Endothelial cell of umbilical vein (primary cell): ENCODE data around the gene ZMAT5. TPM values are rescaled to one million over a fixed set of nuclear protein-coding genes. Genes with fewer than 3 reads are reported as not detected.

Experiments used
- BruUV-seq: library from RNA; stranded (reverse); fragments of 400-500 nt; replicated peaks from 2 replicates; lab custom pipeline; 2021; lab: Mats Ljungman, UMichigan
- CTCF ChIA-PET: fragments of 300-600, 350-600 bp; sonication (Branson Sonifier 250); formaldehyde crosslinking; loops from one replicate; lab custom pipeline; 2021; ENCODE audit warnings: antibody characterized with exemption, inconsistent platforms; lab: Charles Lee
- POLR2A ChIA-PET: fragments of 300-600, 350-600 bp; sonication (Branson Sonifier 250); formaldehyde crosslinking; loops from one replicate; lab custom pipeline; 2021; ENCODE audit warnings: antibody characterized with exemption, inconsistent platforms; lab: Charles Lee
- DNase-seq: peaks from one replicate; pipeline ENCODE4 v3.0.0-alpha.2; 2011; ENCODE audit warnings: low read depth, low spot score
- FAIRE-seq: peaks from 2 replicates; lab custom pipeline; 2011; peaks lifted over from hg19 to GRCh38; lab: Jason Lieb, UNC
- H2AFZ ChIP-seq: 2 replicates; pipeline ENCODE4 v1.6.0; 2012; ENCODE audit warnings: low read depth, low read length, control low read depth, inconsistent platforms
- H3K27ac ChIP-seq: 2 replicates; pipeline ENCODE4 v1.5.1; 2011; ENCODE audit warnings: low read depth, mild to moderate bottlenecking, control low read depth, low read length, moderate library complexity; ENCODE audit not compliant: insufficient read depth
- H3K27me3 ChIP-seq, 2 experiments: 2 replicates each; pipeline versions ENCODE4 v1.6.0 to v1.6.1; 2011; ENCODE audit warnings: low read length in 2 of 2, mixed read lengths in 1 of 2; ENCODE audit not compliant: control insufficient read depth in 2 of 2, insufficient read depth in 2 of 2
- H3K36me3 ChIP-seq, 2 experiments: 2 replicates in 1 of 2; 3 replicates in 1 of 2; pipeline ENCODE4 v1.5.1; 2011; ENCODE audit warnings: low read length in 2 of 2, mild to moderate bottlenecking in 1 of 2, moderate library complexity in 1 of 2; ENCODE audit not compliant: control insufficient read depth in 2 of 2, insufficient read depth in 2 of 2; ENCODE audit errors: extremely low read depth in 1 of 2
- H3K4me1 ChIP-seq: 3 replicates; pipeline ENCODE4 v1.5.1; 2011; ENCODE audit warnings: mild to moderate bottlenecking, low read length; ENCODE audit not compliant: control insufficient read depth, insufficient read depth; ENCODE audit errors: extremely low read depth
- H3K4me2 ChIP-seq: 2 replicates; pipeline ENCODE4 v1.6.1; 2011; ENCODE audit warnings: low read length, control low read depth, mixed read lengths; ENCODE audit not compliant: insufficient read depth
- H3K4me3 ChIP-seq, 3 experiments: fragments of 200-600 bp in 1 of 3; sonication (generic), shearing (Covaris generic) in 1 of 3; replicated peaks in 1 of 3; 2 replicates each; pipeline ENCODE4 v1.5.1; 2011 to 2016; ENCODE audit warnings: control low read depth in 3 of 3, low read length in 3 of 3, mild to moderate bottlenecking in 2 of 3, inconsistent platforms in 1 of 3, low read depth in 1 of 3, moderate library complexity in 1 of 3; ENCODE audit not compliant: insufficient read depth in 1 of 3
- H3K79me2 ChIP-seq: 2 replicates; pipeline ENCODE4 v1.6.0; 2012; ENCODE audit warnings: low read length, inconsistent platforms; ENCODE audit not compliant: control insufficient read depth, insufficient read depth
- H3K9ac ChIP-seq: replicated peaks from 2 replicates; pipeline ENCODE3; 2011; ENCODE audit warnings: low read length, control low read depth; ENCODE audit not compliant: insufficient read depth; ENCODE audit errors: extremely low read depth
- H3K9me1 ChIP-seq: replicated peaks from 3 replicates; pipeline ENCODE4 v1.6.0; 2011; ENCODE audit warnings: mild to moderate bottlenecking, low read length; ENCODE audit not compliant: control insufficient read depth, insufficient read depth; ENCODE audit errors: extremely low read depth
- H3K9me3 ChIP-seq: replicated peaks from 2 replicates; pipeline ENCODE4 v1.5.1; 2012; ENCODE audit warnings: low read length, inconsistent platforms; ENCODE audit not compliant: control insufficient read depth, insufficient read depth
- H4K20me1 ChIP-seq: replicated peaks from 2 replicates; pipeline ENCODE3; 2011; ENCODE audit warnings: mild to moderate bottlenecking, low read length; ENCODE audit not compliant: control insufficient read depth, insufficient read depth; ENCODE audit errors: extremely low read depth
- EZH2 ChIP-seq: IDR thresholded peaks from 2 replicates; pipeline ENCODE4 v1.6.1; 2012; ENCODE audit warnings: borderline replicate concordance, low read depth, mild to moderate bottlenecking, moderate library complexity, low read length, inconsistent platforms; ENCODE audit not compliant: severe bottlenecking
- FOS ChIP-seq: IDR thresholded peaks from 2 replicates; pipeline ENCODE4 v1.6.1; 2011; ENCODE audit warnings: mild to moderate bottlenecking, low read length, moderate library complexity, borderline replicate concordance; ENCODE audit not compliant: insufficient read depth
- GATA2 ChIP-seq: IDR thresholded peaks from 2 replicates; pipeline ENCODE4 v1.7.0; 2011; ENCODE audit warnings: low read depth, mild to moderate bottlenecking, moderate library complexity, mixed read lengths, low read length; ENCODE audit not compliant: insufficient read length, insufficient read depth
- JUN ChIP-seq: IDR thresholded peaks from 2 replicates; pipeline ENCODE4 v1.6.1; 2011; ENCODE audit warnings: borderline replicate concordance, low read depth; ENCODE audit not compliant: insufficient read length, insufficient read depth
- MYC ChIP-seq: IDR thresholded peaks from one replicate; pipeline ENCODE4 v1.6.1; 2011; ENCODE audit warnings: mild to moderate bottlenecking, low read depth, low read length
- POLR2A ChIP-seq: IDR thresholded peaks from 2 replicates; pipeline ENCODE4 v1.6.1; 2012; ENCODE audit warnings: low read depth, mild to moderate bottlenecking, control low read depth, low read length
- POLR2AphosphoS5 ChIP-seq: IDR thresholded peaks from 2 replicates; pipeline ENCODE4 v1.6.1; 2012; ENCODE audit warnings: low read depth, mild to moderate bottlenecking, control low read depth, low read length, moderate library complexity; ENCODE audit not compliant: insufficient read depth
- dilution Hi-C: fragments of 300-500 bp; cut with MboI; formaldehyde crosslinking; loops from one replicate; pipeline ENCODE4 v1.15.0; 2019; ENCODE audit warnings: low sequenced_read_pairs; ENCODE audit not compliant: extremely low pct_ligation_motif_present
- intact Hi-C: fragments of 100-400 bp; cut with micrococcal nuclease; formaldehyde crosslinking; loops from one replicate; pipeline ENCODE4 v1.10.0; 2022
- polyA plus RNA-seq, 4 experiments: library from polyadenylated mRNA; depleted of rRNA in 3 of 4; stranded (reverse) in 3 of 4; unstranded in 1 of 4; fragments of >200 nt; gene quantifications; 2 replicates each; pipeline versions ENCODE4 v1.2.1 to v1.2.3, GENCODE V29; 2011 to 2012; ENCODE audit warnings: missing spikeins in 1 of 4
- total RNA-seq: library from RNA; stranded (reverse); gene quantifications from 2 replicates; pipeline ENCODE4 v1.2.3, GENCODE V29; 2021
- TF ChIP-seq, protein P1 (sequence below): IDR thresholded peaks from 2 replicates; pipeline ENCODE4 v1.6.1; 2011; ENCODE audit not compliant: insufficient read depth, insufficient read length
- TF ChIP-seq, protein P2 (sequence below), 2 donors: IDR thresholded peaks; 1 replicate in 1 of 2; 2 replicates in 1 of 2; pipeline ENCODE4 v1.5.1; 2011; ENCODE audit warnings: low read length in 2 of 2, mild to moderate bottlenecking in 2 of 2, moderate library complexity in 2 of 2, control low read depth in 1 of 2, inconsistent platforms in 1 of 2, low read depth in 1 of 2; ENCODE audit not compliant: insufficient read depth in 1 of 2; ENCODE audit errors: extremely low read depth in 1 of 2

The ZMAT5 gene
- total and polyA plus RNA-seq, 2 donors (not counting 3 experiments of a cell fraction or from before 2014, with no cell fraction given), result 24.9 to 43.6 TPM

DNA sequence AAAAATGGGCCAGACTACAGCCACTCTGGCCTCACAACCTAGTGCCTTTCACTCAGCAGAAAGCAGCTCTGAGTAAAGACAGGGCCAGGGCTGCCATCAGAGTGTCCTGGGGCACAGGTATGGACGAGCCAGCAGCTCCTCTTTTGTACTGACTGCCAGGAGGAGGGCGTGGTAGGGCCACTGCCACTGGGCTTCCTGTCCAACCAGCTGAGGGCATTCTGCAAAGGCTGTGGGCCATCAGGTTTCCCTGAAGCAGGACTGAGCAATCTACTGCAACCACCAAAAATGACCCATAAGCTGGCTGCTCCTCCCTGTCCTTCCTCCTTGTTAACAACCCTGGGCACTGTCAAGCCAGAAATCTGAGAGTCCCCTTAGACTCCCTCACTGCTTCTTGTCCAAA, 38.2 kb upstream of the ZMAT5 start:
- H3K4me2 ChIP-seq, result no peak overlapping the region
- no peaks in the 10 kb centered on the region for H3K79me2 ChIP-seq
- no peak overlapping the region for H3K9ac ChIP-seq
- no peak overlapping the region for H2AFZ ChIP-seq
- H3K27ac ChIP-seq, result no peak overlapping the region
- intact Hi-C loops, result loop anchor here (5.0 kb wide), 1 partner anchor 168 kb away; no protein-coding TSS in a partner anchor
- ChIA-PET CTCF (interaction anchor here (2.0 kb wide), 1 partner anchor 200 kb away, joined by 7 read pairs; no protein-coding TSS in a partner anchor), POLR2A (no interaction called here)
- no peak overlapping the region for H3K4me3 ChIP-seq
- H3K27me3 ChIP-seq, result no peaks in the 10 kb centered on the region
- DNase-seq (no peak), FAIRE-seq (no peak)
- H3K4me1 ChIP-seq, result no peaks in the 10 kb centered on the region
- BruUV-seq, result no TSS peak
- no peaks in the 10 kb centered on the region for H4K20me1 ChIP-seq
- peaks cover 0 to 51% of the 10 kb centered on the region in 2 experiments for H3K36me3 ChIP-seq
- no peaks in the 10 kb centered on the region for H3K9me3 ChIP-seq
- no peaks in the 10 kb centered on the region for H3K9me1 ChIP-seq
- TF ChIP-seq, protein P1, sequence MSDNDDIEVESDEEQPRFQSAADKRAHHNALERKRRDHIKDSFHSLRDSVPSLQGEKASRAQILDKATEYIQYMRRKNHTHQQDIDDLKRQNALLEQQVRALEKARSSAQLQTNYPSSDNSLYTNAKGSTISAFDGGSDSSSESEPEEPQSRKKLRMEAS, result no peak
- no peak for TF ChIP-seq EZH2
- no peak for TF ChIP-seq FOS
- no peak for TF ChIP-seq MYC
- no peak for TF ChIP-seq JUN
- TF ChIP-seq POLR2AphosphoS5, result no peak
- TF ChIP-seq GATA2, result no peak
- no peak for TF ChIP-seq POLR2A
- TF ChIP-seq, protein P2, sequence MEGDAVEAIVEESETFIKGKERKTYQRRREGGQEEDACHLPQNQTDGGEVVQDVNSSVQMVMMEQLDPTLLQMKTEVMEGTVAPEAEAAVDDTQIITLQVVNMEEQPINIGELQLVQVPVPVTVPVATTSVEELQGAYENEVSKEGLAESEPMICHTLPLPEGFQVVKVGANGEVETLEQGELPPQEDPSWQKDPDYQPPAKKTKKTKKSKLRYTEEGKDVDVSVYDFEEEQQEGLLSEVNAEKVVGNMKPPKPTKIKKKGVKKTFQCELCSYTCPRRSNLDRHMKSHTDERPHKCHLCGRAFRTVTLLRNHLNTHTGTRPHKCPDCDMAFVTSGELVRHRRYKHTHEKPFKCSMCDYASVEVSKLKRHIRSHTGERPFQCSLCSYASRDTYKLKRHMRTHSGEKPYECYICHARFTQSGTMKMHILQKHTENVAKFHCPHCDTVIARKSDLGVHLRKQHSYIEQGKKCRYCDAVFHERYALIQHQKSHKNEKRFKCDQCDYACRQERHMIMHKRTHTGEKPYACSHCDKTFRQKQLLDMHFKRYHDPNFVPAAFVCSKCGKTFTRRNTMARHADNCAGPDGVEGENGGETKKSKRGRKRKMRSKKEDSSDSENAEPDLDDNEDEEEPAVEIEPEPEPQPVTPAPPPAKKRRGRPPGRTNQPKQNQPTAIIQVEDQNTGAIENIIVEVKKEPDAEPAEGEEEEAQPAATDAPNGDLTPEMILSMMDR (IDR thresholded peaks at IDR 0.05; ENCODE audit: extremely low read depth in 1 of 2, insufficient read depth in 1 of 2, low read depth in 1 of 2, low read length in 2 of 2), result no peak
- dilution Hi-C loops, result no loop called here
